ENCODE results near the gene HECTD4. TPM values are rescaled to one million over a fixed set of nuclear protein-coding genes. Genes with fewer than 3 reads are reported as not detected.

Gene HECTD4
- total and polyA plus RNA-seq, 2 experiments from 2014 or later: 25.7 to 36.9 TPM

DNA sequence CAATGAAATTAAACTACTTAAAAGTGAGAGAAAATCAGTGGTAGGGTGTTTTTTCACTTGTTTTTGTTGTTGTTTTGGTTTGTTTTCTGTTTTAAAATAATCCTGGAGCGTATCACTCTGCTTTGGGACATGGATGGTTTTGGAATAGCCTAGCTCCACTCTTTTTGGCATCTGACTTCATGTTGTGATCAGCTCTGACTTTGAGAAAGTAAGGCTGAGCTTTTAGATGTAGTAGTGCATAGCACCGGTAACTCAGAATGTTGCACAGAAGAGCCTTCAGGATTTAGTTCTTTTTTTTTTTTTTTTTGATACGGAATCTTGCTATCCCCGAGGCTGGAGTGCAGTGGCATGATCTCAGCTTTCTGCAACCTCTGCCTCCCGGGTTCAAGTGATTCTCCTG is 248.8 kb downstream of the HECTD4 start:
- no peaks in the 10 kb centered on the region; the same call in 1 of the 2 replicates for H3K79me2 ChIP-seq (replicated peaks; ENCODE audit: insufficient read depth)
- H3K27me3 ChIP-seq (ENCODE audit: insufficient read depth): no peaks in the 10 kb centered on the region
- Mint-ChIP-seq H3K27ac (no peak overlapping the region), H3K4me3 (no peak overlapping the region), H3K27me3 (ENCODE audit: insufficient read depth, low read depth, poor library complexity) (peaks cover 5% of the 10 kb centered on the region), H3K9me3 (no peaks in the 10 kb centered on the region), H3K36me3 (ENCODE audit: low read depth) (peaks cover 11% of the 10 kb centered on the region; the same call in 2 of the 3 replicates), H3K4me1 (no peaks in the 10 kb centered on the region)
- peaks cover 15% of the 10 kb centered on the region; the same call in 1 of the 2 replicates for H3K36me3 ChIP-seq (ENCODE audit: insufficient read depth)
- no peaks in the 10 kb centered on the region for H3K4me1 ChIP-seq (ENCODE audit: insufficient read depth)
- H3K4me3 ChIP-seq: no peak overlapping the region
- no peak overlapping the region for H3K4me2 ChIP-seq
- no peak overlapping the region for H3K27ac ChIP-seq (ENCODE audit: low read depth)
- no peak for DNase-seq (ENCODE audit: low spot score)
- H2AFZ ChIP-seq: no peak overlapping the region
- H3F3A ChIP-seq (replicated peaks; ENCODE audit: low read depth): no peaks in the 10 kb centered on the region
- no peaks in the 10 kb centered on the region for H3K9me2 ChIP-seq (ENCODE audit: insufficient read depth)
- TF ChIP-seq, protein P1, sequence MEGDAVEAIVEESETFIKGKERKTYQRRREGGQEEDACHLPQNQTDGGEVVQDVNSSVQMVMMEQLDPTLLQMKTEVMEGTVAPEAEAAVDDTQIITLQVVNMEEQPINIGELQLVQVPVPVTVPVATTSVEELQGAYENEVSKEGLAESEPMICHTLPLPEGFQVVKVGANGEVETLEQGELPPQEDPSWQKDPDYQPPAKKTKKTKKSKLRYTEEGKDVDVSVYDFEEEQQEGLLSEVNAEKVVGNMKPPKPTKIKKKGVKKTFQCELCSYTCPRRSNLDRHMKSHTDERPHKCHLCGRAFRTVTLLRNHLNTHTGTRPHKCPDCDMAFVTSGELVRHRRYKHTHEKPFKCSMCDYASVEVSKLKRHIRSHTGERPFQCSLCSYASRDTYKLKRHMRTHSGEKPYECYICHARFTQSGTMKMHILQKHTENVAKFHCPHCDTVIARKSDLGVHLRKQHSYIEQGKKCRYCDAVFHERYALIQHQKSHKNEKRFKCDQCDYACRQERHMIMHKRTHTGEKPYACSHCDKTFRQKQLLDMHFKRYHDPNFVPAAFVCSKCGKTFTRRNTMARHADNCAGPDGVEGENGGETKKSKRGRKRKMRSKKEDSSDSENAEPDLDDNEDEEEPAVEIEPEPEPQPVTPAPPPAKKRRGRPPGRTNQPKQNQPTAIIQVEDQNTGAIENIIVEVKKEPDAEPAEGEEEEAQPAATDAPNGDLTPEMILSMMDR (conservative IDR thresholded peaks at IDR 0.05; ENCODE audit: low read depth in 2 of 2): no peak
- TF ChIP-seq ZNF114 (CRISPR knock-in tag; IDR thresholded peaks at IDR 0.05): no peak
- H4K20me1 ChIP-seq (replicated peaks; ENCODE audit: insufficient read depth): no peaks in the 10 kb centered on the region; the same call in 1 of the 2 replicates
- no peak for ATAC-seq

DNA sequence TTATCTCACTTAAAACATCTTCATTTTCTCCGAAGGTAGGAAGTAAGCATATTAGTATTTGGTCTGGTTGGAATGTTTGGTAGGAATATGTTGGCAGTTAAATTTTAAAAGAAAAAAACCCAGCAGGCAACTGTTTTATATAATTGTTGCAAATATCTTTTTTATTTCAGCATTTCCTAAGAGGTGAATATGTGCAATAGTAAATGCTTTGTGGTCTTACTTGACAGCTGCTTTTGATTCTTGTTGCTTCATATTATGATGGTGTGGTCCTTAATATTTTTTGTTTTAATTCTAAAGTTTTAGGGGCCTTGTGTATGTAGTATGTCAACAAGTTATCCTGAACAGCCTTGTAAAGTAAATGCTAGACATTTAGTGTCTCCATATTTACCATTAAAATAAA is 250.5 kb downstream of the HECTD4 start:
- no peak overlapping the region for H3K27ac Mint-ChIP-seq
- Histone ChIP-seq H3K27ac (ENCODE audit: low read depth) (no peak overlapping the region), H2AFZ (no peak overlapping the region), H3K36me3 (ENCODE audit: insufficient read depth) (0 out of 2 replicates have a peak, but pooled peaks cover 4% of the 10 kb centered on the region), H3K9me2 (ENCODE audit: insufficient read depth) (no peaks in the 10 kb centered on the region), H3K27me3 (ENCODE audit: insufficient read depth) (no peaks in the 10 kb centered on the region), H3F3A (replicated peaks; ENCODE audit: low read depth) (no peaks in the 10 kb centered on the region), H3K4me2 (no peak overlapping the region), H3K79me2 (replicated peaks; ENCODE audit: insufficient read depth) (peaks cover 8% of the 10 kb centered on the region; the same call in 1 of the 2 replicates), H3K4me1 (ENCODE audit: insufficient read depth) (peaks cover under 1% of the 10 kb centered on the region; the same call in 1 of the 2 replicates), H4K20me1 (replicated peaks; ENCODE audit: insufficient read depth) (peaks cover 4% of the 10 kb centered on the region; the same call in 1 of the 2 replicates), H3K4me3 (no peak overlapping the region)
- no peaks in the 10 kb centered on the region for H3K9me3 Mint-ChIP-seq
- ATAC-seq: no peak
- H3K27me3 Mint-ChIP-seq (ENCODE audit: insufficient read depth, low read depth, poor library complexity): peaks cover 5% of the 10 kb centered on the region
- peaks cover 10% of the 10 kb centered on the region for H3K36me3 Mint-ChIP-seq (ENCODE audit: low read depth)
- no peak overlapping the region for H3K4me3 Mint-ChIP-seq
- H3K4me1 Mint-ChIP-seq: peaks cover 4% of the 10 kb centered on the region
- no peak for DNase-seq (ENCODE audit: low spot score)
- TF ChIP-seq, protein P1 (conservative IDR thresholded peaks at IDR 0.05; ENCODE audit: low read depth in 2 of 2): no peak
- TF ChIP-seq CREB1 (CRISPR knock-in tag; IDR thresholded peaks at IDR 0.05; ENCODE audit: low read depth) (no peak), JUNB (IDR thresholded peaks at IDR 0.05; ENCODE audit: unreplicated experiment) (no peak), POLR2AphosphoS5 (IDR thresholded peaks at IDR 0.05; ENCODE audit: low read depth) (no peak), ZNF331 (CRISPR knock-in tag; IDR thresholded peaks at IDR 0.05; ENCODE audit: low read depth) (no peak)
- TF ChIP-seq, protein P2, sequence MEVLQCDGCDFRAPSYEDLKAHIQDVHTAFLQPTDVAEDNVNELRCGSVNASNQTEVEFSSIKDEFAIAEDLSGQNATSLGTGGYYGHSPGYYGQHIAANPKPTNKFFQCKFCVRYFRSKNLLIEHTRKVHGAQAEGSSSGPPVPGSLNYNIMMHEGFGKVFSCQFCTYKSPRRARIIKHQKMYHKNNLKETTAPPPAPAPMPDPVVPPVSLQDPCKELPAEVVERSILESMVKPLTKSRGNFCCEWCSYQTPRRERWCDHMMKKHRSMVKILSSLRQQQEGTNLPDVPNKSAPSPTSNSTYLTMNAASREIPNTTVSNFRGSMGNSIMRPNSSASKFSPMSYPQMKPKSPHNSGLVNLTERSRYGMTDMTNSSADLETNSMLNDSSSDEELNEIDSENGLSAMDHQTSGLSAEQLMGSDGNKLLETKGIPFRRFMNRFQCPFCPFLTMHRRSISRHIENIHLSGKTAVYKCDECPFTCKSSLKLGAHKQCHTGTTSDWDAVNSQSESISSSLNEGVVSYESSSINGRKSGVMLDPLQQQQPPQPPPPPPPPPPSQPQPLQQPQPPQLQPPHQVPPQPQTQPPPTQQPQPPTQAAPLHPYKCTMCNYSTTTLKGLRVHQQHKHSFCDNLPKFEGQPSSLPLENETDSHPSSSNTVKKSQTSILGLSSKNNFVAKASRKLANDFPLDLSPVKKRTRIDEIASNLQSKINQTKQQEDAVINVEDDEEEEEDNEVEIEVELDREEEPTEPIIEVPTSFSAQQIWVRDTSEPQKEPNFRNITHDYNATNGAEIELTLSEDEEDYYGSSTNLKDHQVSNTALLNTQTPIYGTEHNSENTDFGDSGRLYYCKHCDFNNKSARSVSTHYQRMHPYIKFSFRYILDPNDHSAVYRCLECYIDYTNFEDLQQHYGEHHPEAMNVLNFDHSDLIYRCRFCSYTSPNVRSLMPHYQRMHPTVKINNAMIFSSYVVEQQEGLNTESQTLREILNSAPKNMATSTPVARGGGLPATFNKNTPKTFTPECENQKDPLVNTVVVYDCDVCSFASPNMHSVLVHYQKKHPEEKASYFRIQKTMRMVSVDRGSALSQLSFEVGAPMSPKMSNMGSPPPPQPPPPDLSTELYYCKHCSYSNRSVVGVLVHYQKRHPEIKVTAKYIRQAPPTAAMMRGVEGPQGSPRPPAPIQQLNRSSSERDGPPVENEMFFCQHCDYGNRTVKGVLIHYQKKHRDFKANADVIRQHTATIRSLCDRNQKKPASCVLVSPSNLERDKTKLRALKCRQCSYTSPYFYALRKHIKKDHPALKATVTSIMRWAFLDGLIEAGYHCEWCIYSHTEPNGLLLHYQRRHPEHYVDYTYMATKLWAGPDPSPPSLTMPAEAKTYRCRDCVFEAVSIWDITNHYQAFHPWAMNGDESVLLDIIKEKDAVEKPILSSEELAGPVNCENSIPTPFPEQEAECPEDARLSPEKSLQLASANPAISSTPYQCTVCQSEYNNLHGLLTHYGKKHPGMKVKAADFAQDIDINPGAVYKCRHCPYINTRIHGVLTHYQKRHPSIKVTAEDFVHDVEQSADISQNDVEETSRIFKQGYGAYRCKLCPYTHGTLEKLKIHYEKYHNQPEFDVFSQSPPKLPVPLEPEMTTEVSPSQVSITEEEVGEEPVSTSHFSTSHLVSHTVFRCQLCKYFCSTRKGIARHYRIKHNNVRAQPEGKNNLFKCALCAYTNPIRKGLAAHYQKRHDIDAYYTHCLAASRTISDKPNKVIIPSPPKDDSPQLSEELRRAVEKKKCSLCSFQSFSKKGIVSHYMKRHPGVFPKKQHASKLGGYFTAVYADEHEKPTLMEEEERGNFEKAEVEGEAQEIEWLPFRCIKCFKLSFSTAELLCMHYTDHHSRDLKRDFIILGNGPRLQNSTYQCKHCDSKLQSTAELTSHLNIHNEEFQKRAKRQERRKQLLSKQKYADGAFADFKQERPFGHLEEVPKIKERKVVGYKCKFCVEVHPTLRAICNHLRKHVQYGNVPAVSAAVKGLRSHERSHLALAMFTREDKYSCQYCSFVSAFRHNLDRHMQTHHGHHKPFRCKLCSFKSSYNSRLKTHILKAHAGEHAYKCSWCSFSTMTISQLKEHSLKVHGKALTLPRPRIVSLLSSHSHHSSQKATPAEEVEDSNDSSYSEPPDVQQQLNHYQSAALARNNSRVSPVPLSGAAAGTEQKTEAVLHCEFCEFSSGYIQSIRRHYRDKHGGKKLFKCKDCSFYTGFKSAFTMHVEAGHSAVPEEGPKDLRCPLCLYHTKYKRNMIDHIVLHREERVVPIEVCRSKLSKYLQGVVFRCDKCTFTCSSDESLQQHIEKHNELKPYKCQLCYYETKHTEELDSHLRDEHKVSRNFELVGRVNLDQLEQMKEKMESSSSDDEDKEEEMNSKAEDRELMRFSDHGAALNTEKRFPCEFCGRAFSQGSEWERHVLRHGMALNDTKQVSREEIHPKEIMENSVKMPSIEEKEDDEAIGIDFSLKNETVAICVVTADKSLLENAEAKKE (CRISPR knock-in tag; IDR thresholded peaks at IDR 0.05): no peak

All from GM23338 (cell line).